DMS114 treated with DMSO at 0.1 percent for 48 hours (cell line): ENCODE data around the gene OGFR.

ENCODE experiments used
- DNase-seq: peaks from one replicate; lab custom pipeline; 2025; ENCODE audit not compliant: unreplicated experiment; lab: John Stamatoyannopoulos, UW

The OGFR gene

GRCh38 chr20:62824476-62825332 is 20.1 kb downstream of the OGFR start:
- no peak for DNase-seq

GRCh38 chr20:62825333-62825985 is 20.8 kb downstream of the OGFR start:
- no peak for DNase-seq

GRCh38 chr20:62825986-62826645 is 21.5 kb downstream of the OGFR start:
- no peak for DNase-seq

- DNase-seq = no peak
Observed at GRCh38 chr20:62826646-62827310, 22.1 kb downstream of the OGFR start.

GRCh38 chr20:62827311-62828038 is 22.8 kb downstream of the OGFR start:
- DNase-seq = no peak

- DNase-seq = no peak
Observed at GRCh38 chr20:62828051-62828450, 23.4 kb downstream of the OGFR start.

GRCh38 chr20:62828511-62829230 is 24.0 kb downstream of the OGFR start:
- no peak for DNase-seq

GRCh38 chr20:62829231-62830230 is 24.9 kb downstream of the OGFR start:
- no peak for DNase-seq

- DNase-seq = no peak
Observed at GRCh38 chr20:62830251-62830650, 25.6 kb downstream of the OGFR start.

- DNase-seq = no peak
Observed at GRCh38 chr20:62830821-62831220, 26.2 kb downstream of the OGFR start.

- DNase-seq = no peak
Observed at GRCh38 chr20:62831361-62831788, 26.7 kb downstream of the OGFR start.

GRCh38 chr20:62831854-62832211 is 27.2 kb downstream of the OGFR start:
- no peak for DNase-seq

GRCh38 chr20:62832212-62832922 is 27.7 kb downstream of the OGFR start:
- no peak for DNase-seq

GRCh38 chr20:62832951-62833391 is 28.3 kb downstream of the OGFR start:
- no peak for DNase-seq

- DNase-seq = no peak
Observed at GRCh38 chr20:62834967-62835730, 30.5 kb downstream of the OGFR start.

GRCh38 chr20:62835931-62836861 is 31.6 kb downstream of the OGFR start:
- no peak for DNase-seq
